Measurements from ENCODE around the gene PHIP.

PHIP gene

GRCh38 chr6:79028641-79029314, 49.3 kb downstream of the PHIP start:
- Histone ChIP-seq H3K9me3 (no peaks in the 10 kb centered on the region), H3K4me1 (peaks cover 6% of the 10 kb centered on the region), H3K36me3 (peaks cover 10% of the 10 kb centered on the region), H3K27me3 (no peaks in the 10 kb centered on the region), H3K4me3 (ENCODE audit: low read depth, low read length) (no peak overlapping the region)
- TF ChIP-seq CTCF (IDR thresholded peaks at IDR 0.05; ENCODE audit: low read depth, low read length), result no peak
- DNase-seq, result no peak

GRCh38 chr6:79011940-79012339, 66.1 kb downstream of the PHIP start:
- no peaks in the 10 kb centered on the region for H3K9me3 ChIP-seq
- no peak for DNase-seq
- H3K36me3 ChIP-seq, result peaks cover 30% of the 10 kb centered on the region
- no peak overlapping the region for H3K4me3 ChIP-seq (ENCODE audit: low read depth, low read length)
- no peaks in the 10 kb centered on the region; the same call in 1 of the 2 replicates for H3K4me1 ChIP-seq
- no peak for TF ChIP-seq CTCF (IDR thresholded peaks at IDR 0.05; ENCODE audit: low read depth, low read length)
- H3K27me3 ChIP-seq, result no peaks in the 10 kb centered on the region

GRCh38 chr6:79010422-79010821, 67.6 kb downstream of the PHIP start:
- Histone ChIP-seq H3K4me1 (no peaks in the 10 kb centered on the region; the same call in 1 of the 2 replicates), H3K9me3 (no peaks in the 10 kb centered on the region), H3K27me3 (no peaks in the 10 kb centered on the region), H3K36me3 (peaks cover 19% of the 10 kb centered on the region), H3K4me3 (ENCODE audit: low read depth, low read length) (no peak overlapping the region)
- no peak for DNase-seq
- no peak for TF ChIP-seq CTCF (IDR thresholded peaks at IDR 0.05; ENCODE audit: low read depth, low read length)

- Histone ChIP-seq H3K27me3 (no peaks in the 10 kb centered on the region), H3K36me3 (peaks cover 17% of the 10 kb centered on the region), H3K4me1 (no peaks in the 10 kb centered on the region; the same call in 1 of the 2 replicates), H3K9me3 (no peaks in the 10 kb centered on the region), H3K4me3 (ENCODE audit: low read depth, low read length) (no peak overlapping the region)
- DNase-seq, result no peak
- no peak for TF ChIP-seq CTCF (IDR thresholded peaks at IDR 0.05; ENCODE audit: low read depth, low read length)
Observed at GRCh38 chr6:79009819-79010218, 68.2 kb downstream of the PHIP start.

- DNase-seq, result no peak
- Histone ChIP-seq H3K4me3 (ENCODE audit: low read depth, low read length) (no peak overlapping the region), H3K4me1 (no peaks in the 10 kb centered on the region), H3K9me3 (no peaks in the 10 kb centered on the region), H3K36me3 (peaks cover 31% of the 10 kb centered on the region), H3K27me3 (no peaks in the 10 kb centered on the region)
- no peak for TF ChIP-seq CTCF (IDR thresholded peaks at IDR 0.05; ENCODE audit: low read depth, low read length)
Observed at GRCh38 chr6:79005497-79005896, 72.6 kb downstream of the PHIP start.

- Histone ChIP-seq H3K36me3 (peaks cover 31% of the 10 kb centered on the region), H3K4me1 (no peaks in the 10 kb centered on the region), H3K9me3 (no peaks in the 10 kb centered on the region), H3K27me3 (no peaks in the 10 kb centered on the region), H3K4me3 (ENCODE audit: low read depth, low read length) (no peak overlapping the region)
- TF ChIP-seq CTCF (IDR thresholded peaks at IDR 0.05; ENCODE audit: low read depth, low read length), result no peak
- DNase-seq, result no peak
Observed at GRCh38 chr6:79005024-79005423, 73.0 kb downstream of the PHIP start.

All from BE2C (cell line).